IPS-18a (cell line): ENCODE results near the gene FHDC1.

Experiments used
- H3K27ac ChIP-seq: one replicate; pipeline ENCODE4 v1.5.1; 2013; ENCODE audit warnings: low read length
- H3K27me3 ChIP-seq: one replicate; pipeline ENCODE4 v1.6.1; 2013; ENCODE audit warnings: mild to moderate bottlenecking, low read length; ENCODE audit not compliant: control insufficient read depth, insufficient read depth
- H3K36me3 ChIP-seq: one replicate; pipeline ENCODE4 v1.6.1; 2013; ENCODE audit warnings: low read depth, low read length; ENCODE audit not compliant: control insufficient read depth
- H3K4me1 ChIP-seq: one replicate; pipeline ENCODE4 v1.6.1; 2013; ENCODE audit warnings: low read depth, low read length; ENCODE audit not compliant: control insufficient read depth
- H3K4me3 ChIP-seq: one replicate; pipeline ENCODE4 v1.5.1; 2013; ENCODE audit warnings: low read length
- H3K9ac ChIP-seq: one replicate; pipeline ENCODE4 v1.6.1; 2013; ENCODE audit warnings: mild to moderate bottlenecking, low read length, moderate library complexity
- H3K9me3 ChIP-seq: one replicate; pipeline ENCODE4 v1.6.1; 2013; ENCODE audit warnings: low read depth, low read length; ENCODE audit not compliant: control insufficient read depth

Gene FHDC1

GRCh38 chr4:152973629-152974467 is 37.7 kb downstream of the FHDC1 start:
- no peaks in the 10 kb centered on the region for H3K27me3 ChIP-seq
- peaks cover 42% of the 10 kb centered on the region for H3K36me3 ChIP-seq

GRCh38 chr4:152974468-152975379 is 38.6 kb downstream of the FHDC1 start:
- no peaks in the 10 kb centered on the region for H3K27me3 ChIP-seq
- peaks cover 33% of the 10 kb centered on the region for H3K36me3 ChIP-seq
- H3K9ac ChIP-seq: no peak overlapping the region
- no peaks in the 10 kb centered on the region for H3K9me3 ChIP-seq
- H3K27ac ChIP-seq: no peak overlapping the region
- no peaks in the 10 kb centered on the region for H3K4me1 ChIP-seq
- H3K4me3 ChIP-seq: no peak overlapping the region

More at GRCh38 chr4:152973629-152974467, 37.7 kb downstream of the FHDC1 start:
- Histone ChIP-seq H3K27ac (no peak overlapping the region), H3K9ac (no peak overlapping the region), H3K4me1 (no peaks in the 10 kb centered on the region), H3K9me3 (no peaks in the 10 kb centered on the region), H3K4me3 (no peak overlapping the region)

GRCh38 chr4:152975380-152976211 is 39.5 kb downstream of the FHDC1 start:
- no peak overlapping the region for H3K9ac ChIP-seq
- no peaks in the 10 kb centered on the region for H3K9me3 ChIP-seq
- no peak overlapping the region for H3K4me3 ChIP-seq
- no peak overlapping the region for H3K27ac ChIP-seq
- no peaks in the 10 kb centered on the region for H3K27me3 ChIP-seq
- no peaks in the 10 kb centered on the region for H3K4me1 ChIP-seq
- peaks cover 24% of the 10 kb centered on the region for H3K36me3 ChIP-seq

- H3K4me1 ChIP-seq: no peaks in the 10 kb centered on the region
- no peak overlapping the region for H3K9ac ChIP-seq
- no peak overlapping the region for H3K27ac ChIP-seq
- H3K9me3 ChIP-seq: no peaks in the 10 kb centered on the region
- H3K4me3 ChIP-seq: no peak overlapping the region
- no peaks in the 10 kb centered on the region for H3K27me3 ChIP-seq
- H3K36me3 ChIP-seq: peaks cover 18% of the 10 kb centered on the region
Measured at GRCh38 chr4:152976212-152976761, 40.2 kb downstream of the FHDC1 start.

GRCh38 chr4:152979731-152980330 is 43.7 kb downstream of the FHDC1 start:
- peaks cover 15% of the 10 kb centered on the region for H3K4me1 ChIP-seq
- H3K36me3 ChIP-seq: no peaks in the 10 kb centered on the region
- no peak overlapping the region for H3K9ac ChIP-seq
- H3K9me3 ChIP-seq: no peaks in the 10 kb centered on the region
- H3K27ac ChIP-seq: no peak overlapping the region
- no peak overlapping the region for H3K4me3 ChIP-seq
- H3K27me3 ChIP-seq: no peaks in the 10 kb centered on the region

- Histone ChIP-seq H3K4me3 (no peak overlapping the region), H3K36me3 (no peaks in the 10 kb centered on the region), H3K4me1 (peaks cover 15% of the 10 kb centered on the region), H3K27me3 (no peaks in the 10 kb centered on the region), H3K9ac (no peak overlapping the region), H3K9me3 (no peaks in the 10 kb centered on the region), H3K27ac (no peak overlapping the region)
Measured at GRCh38 chr4:152981278-152981677, 45.2 kb downstream of the FHDC1 start.

- Histone ChIP-seq H3K9ac (no peak overlapping the region), H3K27me3 (no peaks in the 10 kb centered on the region), H3K27ac (no peak overlapping the region), H3K4me1 (peaks cover 15% of the 10 kb centered on the region), H3K36me3 (no peaks in the 10 kb centered on the region), H3K4me3 (no peak overlapping the region), H3K9me3 (no peaks in the 10 kb centered on the region)
Measured at GRCh38 chr4:152981842-152982241, 45.7 kb downstream of the FHDC1 start.

- Histone ChIP-seq H3K4me3 (no peak overlapping the region), H3K9ac (no peak overlapping the region), H3K9me3 (no peaks in the 10 kb centered on the region), H3K4me1 (peaks cover 15% of the 10 kb centered on the region), H3K27me3 (no peaks in the 10 kb centered on the region), H3K36me3 (no peaks in the 10 kb centered on the region), H3K27ac (no peak overlapping the region)
Measured at GRCh38 chr4:152983221-152983620, 47.1 kb downstream of the FHDC1 start.

GRCh38 chr4:152983774-152984411 is 47.8 kb downstream of the FHDC1 start:
- Histone ChIP-seq H3K27me3 (no peaks in the 10 kb centered on the region), H3K4me1 (peaks cover 15% of the 10 kb centered on the region), H3K27ac (no peak overlapping the region), H3K9ac (no peak overlapping the region), H3K36me3 (no peaks in the 10 kb centered on the region), H3K4me3 (no peak overlapping the region), H3K9me3 (no peaks in the 10 kb centered on the region)

- H3K9me3 ChIP-seq: no peaks in the 10 kb centered on the region
- no peak overlapping the region for H3K9ac ChIP-seq
- H3K4me1 ChIP-seq: peaks cover under 1% of the 10 kb centered on the region
- no peak overlapping the region for H3K4me3 ChIP-seq
- no peaks in the 10 kb centered on the region for H3K27me3 ChIP-seq
- no peak overlapping the region for H3K27ac ChIP-seq
- H3K36me3 ChIP-seq: no peaks in the 10 kb centered on the region
Measured at GRCh38 chr4:152988721-152989553, 52.8 kb downstream of the FHDC1 start.
